Uterus (tissue), 2 donors: ENCODE measurements around the gene SETD9.

ENCODE experiments used
- CTCF ChIP-seq, 4 experiments: fragments of 200-600 bp in 2 of 4; fragments of 450-650 bp in 2 of 4; sonication (generic) in 2 of 4; IDR thresholded peaks; one replicate each; pipeline ENCODE4 v1.5.1; 2016 to 2019; ENCODE audit warnings: antibody characterized with exemption in 4 of 4, mild to moderate bottlenecking in 2 of 4, moderate library complexity in 1 of 4
- POLR2A ChIP-seq, 2 donors: fragments of 450-650 bp; IDR thresholded peaks; one replicate each; pipeline ENCODE4 v1.6.1; 2016; ENCODE audit warnings: antibody characterized with exemption in 2 of 2, mild to moderate bottlenecking in 1 of 2, moderate library complexity in 1 of 2

GRCh38 chr5:56951946-56952691, 42.7 kb downstream of the SETD9 start, which contains the start of gene MIER3:
- TF ChIP-seq POLR2A (IDR thresholded peaks at IDR 0.05), result peak in 1 of 2 donors; percentile 15
- TF ChIP-seq CTCF (IDR thresholded peaks at IDR 0.05), result no peak
